Breast epithelium (tissue), 3 donors: ENCODE data around the gene C4orf50.

Experiments
- POLR2AphosphoS5 ChIP-seq, 3 donors: sonication (generic); formaldehyde crosslinking; IDR thresholded peaks; one replicate each; pipeline ENCODE4 v1.6.1; 2017; ENCODE audit warnings: antibody characterized with exemption in 3 of 3
- TF ChIP-seq, protein P1 (sequence below), 3 donors: fragments of 450-650 bp; IDR thresholded peaks; one replicate each; pipeline ENCODE4 v1.5.1; 2016 to 2017; ENCODE audit warnings: antibody characterized with exemption in 3 of 3, mild to moderate bottlenecking in 3 of 3, moderate library complexity in 3 of 3

DNA sequence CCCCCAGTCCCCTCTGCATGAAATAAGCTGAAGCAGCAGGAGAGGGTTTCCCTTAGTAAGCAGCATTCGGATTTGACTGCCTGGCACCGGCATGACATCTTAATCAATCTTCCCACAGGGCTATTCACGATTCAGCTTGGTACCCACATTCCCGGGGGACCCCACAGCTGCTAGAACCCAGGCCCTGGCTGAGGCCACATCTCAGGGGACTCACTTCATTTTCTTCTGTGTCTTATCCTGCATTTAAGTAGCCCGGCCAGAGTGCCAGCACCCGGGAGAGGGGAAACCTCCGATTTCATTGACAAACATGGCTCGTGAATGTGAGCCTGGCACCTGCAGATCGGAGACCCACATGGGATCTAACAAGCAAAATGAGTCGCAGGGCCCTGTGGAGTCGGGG lies 73.1 kb downstream of the C4orf50 start:
- TF ChIP-seq, protein P1, sequence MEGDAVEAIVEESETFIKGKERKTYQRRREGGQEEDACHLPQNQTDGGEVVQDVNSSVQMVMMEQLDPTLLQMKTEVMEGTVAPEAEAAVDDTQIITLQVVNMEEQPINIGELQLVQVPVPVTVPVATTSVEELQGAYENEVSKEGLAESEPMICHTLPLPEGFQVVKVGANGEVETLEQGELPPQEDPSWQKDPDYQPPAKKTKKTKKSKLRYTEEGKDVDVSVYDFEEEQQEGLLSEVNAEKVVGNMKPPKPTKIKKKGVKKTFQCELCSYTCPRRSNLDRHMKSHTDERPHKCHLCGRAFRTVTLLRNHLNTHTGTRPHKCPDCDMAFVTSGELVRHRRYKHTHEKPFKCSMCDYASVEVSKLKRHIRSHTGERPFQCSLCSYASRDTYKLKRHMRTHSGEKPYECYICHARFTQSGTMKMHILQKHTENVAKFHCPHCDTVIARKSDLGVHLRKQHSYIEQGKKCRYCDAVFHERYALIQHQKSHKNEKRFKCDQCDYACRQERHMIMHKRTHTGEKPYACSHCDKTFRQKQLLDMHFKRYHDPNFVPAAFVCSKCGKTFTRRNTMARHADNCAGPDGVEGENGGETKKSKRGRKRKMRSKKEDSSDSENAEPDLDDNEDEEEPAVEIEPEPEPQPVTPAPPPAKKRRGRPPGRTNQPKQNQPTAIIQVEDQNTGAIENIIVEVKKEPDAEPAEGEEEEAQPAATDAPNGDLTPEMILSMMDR (IDR thresholded peaks at IDR 0.05), result no peak
- no peak for TF ChIP-seq POLR2AphosphoS5 (IDR thresholded peaks at IDR 0.05)
